Liver (tissue), 3 donors: ENCODE data around the gene CRYBG1.

Experiments used
- JUND ChIP-seq, 2 donors: IDR thresholded peaks; 2 replicates each; pipeline ENCODE4 v1.6.1; 2016; ENCODE audit warnings: antibody characterized with exemption in 2 of 2
- MAX ChIP-seq: IDR thresholded peaks from 2 replicates; pipeline ENCODE4 v1.6.1; 2016; ENCODE audit warnings: antibody characterized with exemption
- YY1 ChIP-seq: IDR thresholded peaks from 2 replicates; pipeline ENCODE4 v1.6.1; 2016; ENCODE audit warnings: antibody characterized with exemption, mild to moderate bottlenecking
- TF ChIP-seq, protein P1 (sequence below): fragments of 150-350 bp; IDR thresholded peaks from 2 replicates; pipeline ENCODE4 v1.5.1; 2017; ENCODE audit warnings: improper control_type of control experiment, low read depth, low read length; ENCODE audit not compliant: missing input control
- TF ChIP-seq, protein P2 (sequence below): IDR thresholded peaks from 2 replicates; pipeline ENCODE4 v1.6.1; 2016; ENCODE audit warnings: antibody characterized with exemption, mild to moderate bottlenecking
- TF ChIP-seq, protein P3 (sequence below): IDR thresholded peaks from 2 replicates; pipeline ENCODE4 v1.6.1; 2016; ENCODE audit warnings: antibody characterized with exemption
- donor health status: healthy.
- donor health status: healthy.

DNA sequence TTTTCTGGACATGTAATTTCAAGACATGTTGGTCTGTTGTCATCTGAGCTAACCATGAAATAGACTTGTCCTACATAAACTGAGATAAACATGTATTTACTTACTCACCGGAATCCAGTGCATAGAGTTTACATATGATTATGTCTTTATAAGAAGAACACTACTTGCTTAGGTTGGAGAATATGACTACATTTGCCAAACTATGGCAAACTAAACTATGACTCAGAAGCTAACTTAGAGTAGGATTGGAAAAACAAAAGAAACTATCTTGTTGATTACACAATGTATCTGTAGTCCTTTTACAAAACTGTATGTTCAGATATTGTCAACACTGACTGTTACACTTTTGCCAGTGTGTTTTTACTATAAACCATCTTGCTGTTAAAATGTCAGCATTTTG is 113.3 kb downstream of the CRYBG1 start:
- TF ChIP-seq, protein P1, sequence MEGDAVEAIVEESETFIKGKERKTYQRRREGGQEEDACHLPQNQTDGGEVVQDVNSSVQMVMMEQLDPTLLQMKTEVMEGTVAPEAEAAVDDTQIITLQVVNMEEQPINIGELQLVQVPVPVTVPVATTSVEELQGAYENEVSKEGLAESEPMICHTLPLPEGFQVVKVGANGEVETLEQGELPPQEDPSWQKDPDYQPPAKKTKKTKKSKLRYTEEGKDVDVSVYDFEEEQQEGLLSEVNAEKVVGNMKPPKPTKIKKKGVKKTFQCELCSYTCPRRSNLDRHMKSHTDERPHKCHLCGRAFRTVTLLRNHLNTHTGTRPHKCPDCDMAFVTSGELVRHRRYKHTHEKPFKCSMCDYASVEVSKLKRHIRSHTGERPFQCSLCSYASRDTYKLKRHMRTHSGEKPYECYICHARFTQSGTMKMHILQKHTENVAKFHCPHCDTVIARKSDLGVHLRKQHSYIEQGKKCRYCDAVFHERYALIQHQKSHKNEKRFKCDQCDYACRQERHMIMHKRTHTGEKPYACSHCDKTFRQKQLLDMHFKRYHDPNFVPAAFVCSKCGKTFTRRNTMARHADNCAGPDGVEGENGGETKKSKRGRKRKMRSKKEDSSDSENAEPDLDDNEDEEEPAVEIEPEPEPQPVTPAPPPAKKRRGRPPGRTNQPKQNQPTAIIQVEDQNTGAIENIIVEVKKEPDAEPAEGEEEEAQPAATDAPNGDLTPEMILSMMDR = no peak
- TF ChIP-seq YY1 = no peak
- TF ChIP-seq, protein P2, sequence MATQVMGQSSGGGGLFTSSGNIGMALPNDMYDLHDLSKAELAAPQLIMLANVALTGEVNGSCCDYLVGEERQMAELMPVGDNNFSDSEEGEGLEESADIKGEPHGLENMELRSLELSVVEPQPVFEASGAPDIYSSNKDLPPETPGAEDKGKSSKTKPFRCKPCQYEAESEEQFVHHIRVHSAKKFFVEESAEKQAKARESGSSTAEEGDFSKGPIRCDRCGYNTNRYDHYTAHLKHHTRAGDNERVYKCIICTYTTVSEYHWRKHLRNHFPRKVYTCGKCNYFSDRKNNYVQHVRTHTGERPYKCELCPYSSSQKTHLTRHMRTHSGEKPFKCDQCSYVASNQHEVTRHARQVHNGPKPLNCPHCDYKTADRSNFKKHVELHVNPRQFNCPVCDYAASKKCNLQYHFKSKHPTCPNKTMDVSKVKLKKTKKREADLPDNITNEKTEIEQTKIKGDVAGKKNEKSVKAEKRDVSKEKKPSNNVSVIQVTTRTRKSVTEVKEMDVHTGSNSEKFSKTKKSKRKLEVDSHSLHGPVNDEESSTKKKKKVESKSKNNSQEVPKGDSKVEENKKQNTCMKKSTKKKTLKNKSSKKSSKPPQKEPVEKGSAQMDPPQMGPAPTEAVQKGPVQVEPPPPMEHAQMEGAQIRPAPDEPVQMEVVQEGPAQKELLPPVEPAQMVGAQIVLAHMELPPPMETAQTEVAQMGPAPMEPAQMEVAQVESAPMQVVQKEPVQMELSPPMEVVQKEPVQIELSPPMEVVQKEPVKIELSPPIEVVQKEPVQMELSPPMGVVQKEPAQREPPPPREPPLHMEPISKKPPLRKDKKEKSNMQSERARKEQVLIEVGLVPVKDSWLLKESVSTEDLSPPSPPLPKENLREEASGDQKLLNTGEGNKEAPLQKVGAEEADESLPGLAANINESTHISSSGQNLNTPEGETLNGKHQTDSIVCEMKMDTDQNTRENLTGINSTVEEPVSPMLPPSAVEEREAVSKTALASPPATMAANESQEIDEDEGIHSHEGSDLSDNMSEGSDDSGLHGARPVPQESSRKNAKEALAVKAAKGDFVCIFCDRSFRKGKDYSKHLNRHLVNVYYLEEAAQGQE = no peak
- TF ChIP-seq, protein P3, sequence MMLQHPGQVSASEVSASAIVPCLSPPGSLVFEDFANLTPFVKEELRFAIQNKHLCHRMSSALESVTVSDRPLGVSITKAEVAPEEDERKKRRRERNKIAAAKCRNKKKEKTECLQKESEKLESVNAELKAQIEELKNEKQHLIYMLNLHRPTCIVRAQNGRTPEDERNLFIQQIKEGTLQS = no peak
- no peak for TF ChIP-seq MAX
- TF ChIP-seq JUND (IDR thresholded peaks at IDR 0.05) = no peak
